ENCODE measurements around the gene CDCA7.
"Not testable (repeated sequence)": the region's sequence is repeated elsewhere in the genome, so short reads cannot be mapped to it uniquely, and the experiment has no call there.

Gene CDCA7

GRCh38 chr2:173358616-173359015, 3.9 kb downstream of the CDCA7 start:
- no peak overlapping the region for H3K4me3 ChIP-seq (ENCODE audit: low read length)
- DNase-seq (ENCODE audit: low read depth): no peak
- TF ChIP-seq CTCF (conservative IDR thresholded peaks at IDR 0.05; ENCODE audit: low read depth, low read length): no peak

- DNase-seq (ENCODE audit: low read depth): no peak
- no peak overlapping the region for H3K4me3 ChIP-seq (ENCODE audit: low read length)
- no peak for TF ChIP-seq CTCF (conservative IDR thresholded peaks at IDR 0.05; ENCODE audit: low read depth, low read length)
These were observed 4.6 kb downstream of the CDCA7 start for GRCh38 chr2:173359231-173359630.

- DNase-seq (ENCODE audit: low read depth): no peak
- H3K4me3 ChIP-seq (ENCODE audit: low read length): no peak overlapping the region
- no peak for TF ChIP-seq CTCF (conservative IDR thresholded peaks at IDR 0.05; ENCODE audit: low read depth, low read length)
These were observed 15.5 kb downstream of the CDCA7 start for GRCh38 chr2:173370198-173370597.

GRCh38 chr2:173371023-173371422, 16.4 kb downstream of the CDCA7 start:
- no peak for TF ChIP-seq CTCF (conservative IDR thresholded peaks at IDR 0.05; ENCODE audit: low read depth, low read length)
- no peak for DNase-seq (ENCODE audit: low read depth)
- H3K4me3 ChIP-seq (ENCODE audit: low read length): no peak overlapping the region

- DNase-seq (ENCODE audit: low read depth): no peak
- H3K4me3 ChIP-seq (ENCODE audit: low read length): no peak overlapping the region
- TF ChIP-seq CTCF (conservative IDR thresholded peaks at IDR 0.05; ENCODE audit: low read depth, low read length): no peak
These were observed 18.6 kb downstream of the CDCA7 start for GRCh38 chr2:173373290-173373689.

GRCh38 chr2:173374634-173375033, 20.0 kb downstream of the CDCA7 start:
- no peak for TF ChIP-seq CTCF (conservative IDR thresholded peaks at IDR 0.05; ENCODE audit: low read depth, low read length)
- no peak for DNase-seq (ENCODE audit: low read depth)
- no peak overlapping the region for H3K4me3 ChIP-seq (ENCODE audit: low read length)

- DNase-seq (ENCODE audit: low read depth); H3K4me3 ChIP-seq (ENCODE audit: low read length): not testable (repeated sequence)
These were observed 30.9 kb downstream of the CDCA7 start for GRCh38 chr2:173385534-173385933.

Measured in retinal pigment epithelial cell (primary cell).